HG03045 (cell line): ENCODE data around the gene TGOLN2.

ENCODE experiments used
- ATAC-seq: cut with Tn5 transposase; IDR thresholded peaks from one replicate; pipeline ENCODE4 v1.9.1; 2021; ENCODE audit warnings: mild to moderate bottlenecking, moderate library complexity; ENCODE audit not compliant: unreplicated experiment

The TGOLN2 gene

DNA sequence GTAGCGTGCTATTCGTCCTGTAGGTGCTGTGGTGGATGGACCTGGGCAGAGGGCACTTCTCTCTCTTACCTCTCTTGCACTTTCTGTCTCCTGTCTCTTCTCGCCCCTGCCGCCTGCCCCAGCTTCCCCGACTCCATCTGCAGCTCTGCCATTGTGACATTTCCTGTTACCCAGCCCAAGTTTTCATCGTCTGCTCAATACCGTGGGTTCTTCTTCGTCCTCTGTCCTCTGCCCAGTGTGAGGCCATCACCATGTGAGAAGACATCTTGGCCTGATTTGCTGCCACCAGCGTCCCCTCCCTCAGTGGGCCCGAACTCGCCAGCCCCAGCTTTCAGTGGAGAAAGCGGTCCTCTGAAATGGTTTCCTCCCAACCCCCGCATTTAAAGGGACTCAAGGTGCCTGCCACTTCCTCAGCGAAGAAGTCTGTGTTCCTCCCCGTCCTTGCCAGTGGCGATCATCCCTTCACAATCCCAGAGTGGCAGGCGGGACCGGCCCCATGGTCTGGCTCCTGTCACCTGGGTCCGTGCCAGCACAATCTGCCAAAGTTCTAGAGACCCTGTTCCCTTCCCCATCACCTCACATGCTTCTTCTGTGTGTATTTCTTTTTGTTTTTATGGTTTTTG, 18.0 kb downstream of the TGOLN2 start:
- ATAC-seq: no peak

DNA sequence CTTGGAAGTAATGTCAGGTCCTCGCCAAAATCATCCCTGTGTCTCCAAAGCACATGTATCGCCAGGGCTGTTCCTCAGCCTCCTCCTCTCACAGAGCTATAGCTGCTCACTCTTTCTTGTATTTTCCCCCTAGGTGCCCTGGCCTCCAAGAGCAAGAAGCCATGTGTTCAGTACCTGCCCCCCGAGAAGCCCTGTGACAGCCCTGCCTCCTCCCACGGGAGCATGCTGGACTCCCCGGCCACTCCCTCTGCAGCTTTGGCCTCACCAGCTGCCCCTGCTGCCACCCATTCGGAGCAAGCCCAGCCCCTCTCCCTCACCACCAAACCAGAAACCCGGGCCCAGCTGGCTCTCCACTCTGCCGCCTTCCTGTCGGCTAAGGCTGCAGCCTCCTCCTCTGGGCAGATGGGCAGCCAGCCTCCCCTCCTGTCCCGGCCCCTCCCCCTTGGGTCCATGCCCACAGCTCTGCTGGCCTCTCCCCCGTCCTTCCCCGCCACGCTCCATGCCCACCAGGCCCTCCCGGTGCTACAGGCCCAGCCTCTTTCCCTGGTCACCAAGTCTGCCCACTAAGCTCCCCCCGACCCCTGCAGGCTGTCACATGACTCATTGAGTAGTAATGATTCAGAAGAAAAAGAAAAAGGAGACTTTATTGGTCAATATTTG, 18.8 kb downstream of the TGOLN2 start:
- no peak for ATAC-seq

DNA sequence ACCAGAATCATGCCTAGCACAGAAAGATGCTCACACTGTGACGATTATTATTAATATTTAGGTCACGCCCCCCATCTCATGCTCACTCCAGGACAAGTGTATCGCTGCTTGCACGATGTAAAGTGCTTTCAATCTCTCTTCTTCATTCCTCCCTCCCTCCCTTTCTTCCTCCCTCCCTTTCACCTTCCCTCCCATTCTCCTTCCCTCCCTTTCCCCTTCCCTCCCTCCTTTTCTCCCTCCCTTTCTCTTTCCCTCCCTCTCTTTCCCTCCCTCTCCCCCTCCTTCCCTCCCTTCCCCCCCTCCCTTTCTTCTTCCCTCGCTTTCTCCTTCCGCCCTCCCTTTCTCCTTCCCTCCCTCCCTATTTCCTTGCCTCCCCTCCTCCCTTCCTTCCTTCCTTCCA, 19.6 kb downstream of the TGOLN2 start:
- no peak for ATAC-seq

DNA sequence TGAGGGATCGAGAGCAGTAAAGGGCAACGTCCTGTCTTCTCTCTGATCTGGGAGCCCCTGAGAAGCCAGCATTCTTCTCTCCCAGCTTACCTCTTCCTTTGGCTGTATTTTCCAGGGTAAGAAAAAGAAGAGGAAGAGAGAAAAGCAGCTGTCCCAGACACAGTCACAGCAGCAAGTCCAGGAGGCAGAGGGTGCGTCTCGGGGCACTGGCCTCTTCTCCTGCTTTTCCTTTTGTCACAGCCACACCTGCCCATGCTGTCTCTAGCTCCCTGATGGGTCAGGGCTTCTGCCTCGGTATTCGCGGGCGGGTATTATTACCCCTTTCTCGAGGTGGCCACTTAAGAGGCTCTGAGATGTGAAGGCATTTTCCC, 20.3 kb downstream of the TGOLN2 start:
- no peak for ATAC-seq

DNA sequence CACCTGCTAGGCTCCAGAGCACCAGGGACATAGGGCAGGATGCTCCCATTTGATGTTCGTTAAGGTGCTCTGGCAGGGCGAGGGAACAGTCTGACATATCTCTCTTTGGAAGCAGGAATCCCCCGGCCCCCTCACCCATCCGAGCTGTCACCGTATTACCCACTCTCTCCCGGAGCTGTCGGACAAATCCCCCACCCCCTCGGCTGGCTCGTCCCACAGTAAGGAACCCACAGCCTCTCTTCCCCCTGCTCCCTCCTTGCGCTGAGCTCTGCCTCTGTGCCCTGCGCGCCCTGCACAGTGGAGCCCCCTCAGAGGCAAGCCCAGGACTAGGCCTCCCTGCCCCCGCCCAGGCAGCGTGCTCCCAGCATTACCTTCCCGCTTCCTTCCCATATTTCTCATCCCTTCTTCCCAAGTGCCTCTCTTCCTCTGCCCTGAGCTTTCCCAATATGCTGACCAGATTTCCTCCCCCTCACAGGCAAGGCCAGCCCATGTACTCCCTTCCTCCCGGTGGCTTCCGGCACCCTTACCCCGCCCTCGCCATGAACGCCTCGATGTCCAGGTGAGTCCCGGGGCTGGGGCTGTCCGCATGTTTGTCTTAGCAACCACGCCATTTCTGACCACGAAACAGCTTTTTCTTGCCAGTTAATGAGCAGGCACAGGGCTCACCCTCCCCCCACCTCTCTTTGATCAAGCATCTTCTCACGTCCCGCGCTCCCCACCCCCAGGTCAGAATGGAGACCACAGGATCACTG, 23.8 kb downstream of the TGOLN2 start:
- no peak for ATAC-seq

DNA sequence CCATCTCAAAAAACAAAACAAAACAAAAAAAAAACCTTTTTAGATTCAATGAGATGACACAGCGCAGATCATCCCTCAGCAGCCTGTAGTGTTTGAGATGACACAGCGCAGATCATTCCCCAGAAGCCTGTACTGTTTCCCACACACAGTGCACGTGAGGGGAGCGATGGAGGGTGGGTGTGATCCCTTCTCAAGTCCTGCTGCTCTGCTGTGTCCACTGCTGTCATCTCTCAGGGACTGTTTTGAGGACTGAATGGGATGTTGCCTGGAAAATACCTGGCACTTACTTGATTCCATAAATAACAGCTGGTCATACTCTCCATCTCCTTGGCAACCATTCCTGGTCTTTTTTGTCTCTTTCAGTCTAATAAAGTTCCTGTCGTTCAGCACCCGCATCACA, 25.7 kb downstream of the TGOLN2 start:
- no peak for ATAC-seq

DNA sequence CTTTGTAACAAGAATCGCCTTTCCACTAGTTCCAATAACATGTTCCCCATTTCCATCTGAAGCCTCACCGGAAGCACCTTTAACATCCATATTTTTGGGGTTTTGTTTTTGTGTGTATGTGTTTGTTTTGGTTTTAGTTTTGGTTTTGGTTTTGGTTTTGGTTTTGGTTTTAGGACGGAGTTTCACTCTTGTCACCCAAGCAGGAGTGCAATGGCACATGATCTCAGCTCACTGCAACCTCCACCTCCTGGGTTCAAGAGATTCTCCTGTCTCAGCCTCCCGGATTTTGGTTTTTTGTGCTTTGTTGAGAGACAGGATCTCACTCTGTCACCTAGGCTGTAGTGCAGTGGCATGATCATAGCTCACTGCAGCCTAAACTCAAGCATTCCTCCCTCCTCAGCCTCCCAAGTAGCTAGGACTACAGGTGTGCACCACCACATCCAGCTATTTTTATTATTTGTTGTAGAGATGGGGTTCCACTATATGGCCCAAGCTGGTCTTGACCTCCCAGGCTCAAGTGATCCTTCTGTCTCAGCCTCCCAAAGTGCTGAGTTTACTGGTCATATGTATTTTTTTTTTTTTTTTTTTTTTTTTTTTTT, 36.3 kb downstream of the TGOLN2 start:
- ATAC-seq: no peak

DNA sequence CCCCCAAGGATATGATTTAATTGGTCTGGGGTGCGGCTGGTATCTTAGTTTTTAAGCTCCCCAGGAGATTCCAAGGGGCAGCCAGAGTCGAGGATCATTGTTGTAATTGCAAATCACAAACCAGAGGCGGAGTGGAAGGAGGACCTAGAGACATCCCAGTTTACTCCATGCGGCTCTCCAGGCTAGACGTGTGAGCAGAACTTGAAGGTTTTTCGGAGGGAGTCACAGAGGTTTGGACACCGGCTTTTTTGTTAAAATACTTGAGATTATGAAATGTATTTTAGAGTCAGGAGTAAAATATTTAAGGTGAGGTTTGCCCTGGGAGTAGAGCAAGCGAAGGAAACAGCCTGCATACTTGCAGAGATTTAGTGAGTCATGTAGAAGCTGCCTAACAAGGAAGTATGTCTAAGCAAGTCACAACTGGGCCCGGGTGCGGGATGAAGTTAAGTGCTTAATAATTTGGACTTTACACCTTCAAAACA, 39.5 kb downstream of the TGOLN2 start:
- no peak for ATAC-seq

DNA sequence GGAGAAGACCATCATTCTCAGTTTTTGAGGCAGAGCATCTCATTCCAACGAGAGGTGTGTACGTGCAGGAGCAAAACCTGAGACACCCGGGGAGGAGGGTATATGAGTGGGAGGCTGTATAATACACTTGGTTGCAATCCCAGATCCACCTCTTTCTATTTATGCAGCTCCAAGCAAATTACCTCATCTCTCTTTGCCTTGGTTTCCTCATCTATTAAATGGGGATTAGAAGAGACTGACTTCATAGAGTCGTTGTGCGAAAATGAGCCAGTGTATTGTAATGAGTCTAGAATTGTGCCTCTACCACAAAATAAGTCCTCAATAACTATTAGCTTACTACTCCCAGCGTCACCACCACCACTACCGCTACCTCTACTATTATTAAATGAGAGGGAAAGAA, 40.1 kb downstream of the TGOLN2 start:
- ATAC-seq: no peak

DNA sequence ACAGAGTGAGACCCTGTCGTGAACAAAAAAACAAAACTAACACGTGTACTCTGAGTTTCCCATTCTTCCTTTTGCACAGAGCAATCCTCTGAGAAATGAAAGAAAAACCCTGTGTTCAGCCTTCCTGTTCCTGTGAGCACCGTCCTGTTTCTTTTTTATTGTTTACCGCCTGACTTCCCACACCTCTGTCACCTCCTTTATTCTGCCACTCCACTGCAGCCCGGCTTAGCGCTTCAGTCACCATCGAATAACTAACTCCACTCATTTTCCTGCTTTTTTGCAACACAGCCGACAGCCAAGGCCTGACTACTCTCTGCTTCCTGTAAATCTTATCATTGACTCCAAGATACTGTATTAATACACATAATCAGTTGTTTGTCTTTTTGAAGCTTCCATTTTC, 40.9 kb downstream of the TGOLN2 start:
- no peak for ATAC-seq

DNA sequence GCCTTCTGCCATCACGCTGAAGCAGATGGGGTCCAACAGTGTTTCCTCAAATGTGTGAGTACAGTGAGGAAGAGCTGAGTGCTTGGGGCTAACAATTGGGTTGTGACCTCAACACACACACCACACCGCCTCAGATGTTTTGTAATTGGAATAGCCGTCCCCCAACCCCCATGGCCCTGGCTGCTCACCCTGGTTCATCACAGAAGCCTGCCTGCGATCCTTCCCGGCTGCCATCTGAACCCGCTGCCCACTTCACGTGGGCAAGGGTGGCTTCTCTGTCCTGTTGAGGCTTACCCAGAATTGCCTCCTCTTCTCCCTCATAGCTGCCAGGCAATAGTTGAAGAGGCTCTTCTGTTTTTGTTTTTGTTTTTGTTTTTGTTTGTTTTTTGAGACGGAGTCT, 44.1 kb downstream of the TGOLN2 start:
- ATAC-seq: no peak

DNA sequence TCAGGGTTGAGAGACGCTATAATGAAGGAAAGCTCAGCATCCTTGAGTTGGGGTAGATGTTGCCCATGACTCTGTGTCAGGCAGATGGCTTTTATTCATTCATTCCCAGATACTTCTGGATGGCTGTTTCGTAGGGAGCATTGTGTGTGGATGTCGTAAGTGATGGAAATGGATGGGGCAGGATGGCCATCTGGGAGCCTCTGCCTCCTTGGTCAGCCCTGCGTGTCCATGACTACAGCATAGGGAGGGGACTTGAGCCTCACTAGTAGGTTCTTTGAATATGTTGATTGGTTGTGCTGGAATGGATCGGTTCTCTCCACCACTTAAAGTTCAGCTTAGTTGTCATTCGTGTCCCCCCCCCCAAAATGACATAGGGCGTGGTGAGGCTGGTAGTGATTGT, 44.9 kb downstream of the TGOLN2 start:
- ATAC-seq: no peak

DNA sequence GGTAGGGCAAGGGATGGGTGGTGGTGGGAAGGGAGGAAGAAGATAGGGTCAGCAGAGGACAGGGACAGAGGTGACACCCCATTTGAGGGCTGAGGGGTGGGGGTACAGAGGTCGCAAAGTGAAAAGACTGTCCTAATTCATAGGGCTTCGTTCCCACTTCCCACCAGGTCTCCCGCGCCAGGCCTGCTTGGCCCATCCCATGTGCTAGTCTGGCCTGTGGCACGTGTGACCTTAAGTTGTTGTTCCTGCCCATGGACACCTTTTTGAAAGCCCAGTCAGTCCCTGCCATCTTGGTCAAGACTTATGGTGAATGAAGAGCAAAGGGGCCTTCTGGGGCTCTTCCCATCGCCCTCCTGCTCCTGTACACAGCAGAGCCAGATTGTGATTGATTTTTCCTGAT, 46.2 kb downstream of the TGOLN2 start:
- ATAC-seq: no peak

DNA sequence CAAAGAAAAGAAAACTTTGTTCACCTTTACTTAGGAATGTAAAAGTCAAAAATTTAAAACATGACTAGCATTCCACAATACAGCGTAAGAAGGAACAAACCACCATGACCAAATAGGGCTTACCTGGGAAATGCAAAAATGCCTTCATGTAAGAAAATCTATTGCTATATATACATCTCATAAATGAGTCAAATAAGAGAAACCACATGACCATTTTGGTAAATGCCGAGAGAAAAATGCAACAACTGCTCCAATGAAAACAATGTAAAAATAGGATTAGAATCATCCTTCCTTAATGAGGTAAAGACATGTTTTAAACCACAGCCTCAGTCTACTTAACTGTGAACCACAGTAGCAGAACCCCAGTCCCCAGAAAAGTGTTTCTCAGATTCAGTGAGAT, 49.4 kb downstream of the TGOLN2 start:
- no peak for ATAC-seq

DNA sequence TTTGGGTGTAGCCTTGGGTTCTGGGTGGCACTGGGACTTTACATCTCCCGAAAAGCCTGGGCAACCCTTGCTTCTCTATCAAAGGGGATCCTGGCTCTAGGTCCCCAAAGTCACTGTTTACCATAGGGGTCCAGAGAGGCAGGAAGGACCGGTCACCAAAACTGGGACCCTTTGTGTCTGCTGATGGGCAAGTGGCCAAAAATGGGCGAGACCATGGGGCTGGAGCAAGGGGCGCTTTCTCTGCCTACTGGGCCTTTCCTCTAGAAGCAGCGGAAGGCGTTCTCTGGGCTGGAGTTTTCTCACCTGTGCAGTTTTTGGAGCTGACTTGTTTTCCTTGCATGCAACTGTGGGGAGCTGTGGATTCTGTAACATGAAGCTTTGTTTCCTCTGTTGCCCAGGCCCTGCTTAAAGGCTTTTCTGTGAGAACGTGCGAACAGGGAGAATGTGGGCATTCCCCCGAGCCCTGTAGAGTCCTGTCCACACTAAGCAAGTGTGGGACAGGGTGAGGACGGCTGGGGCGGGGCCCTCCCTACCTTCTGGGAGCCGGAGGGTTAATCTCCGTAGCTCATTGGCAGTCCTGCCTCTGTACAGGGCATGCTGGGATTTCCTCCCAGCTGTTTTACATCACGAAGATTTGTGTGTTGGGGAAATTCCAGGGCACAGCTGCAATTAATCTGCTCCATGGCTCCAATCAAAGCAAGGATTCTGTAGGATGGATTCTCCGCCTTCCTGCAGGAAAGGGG, 50.2 kb downstream of the TGOLN2 start:
- ATAC-seq: no peak

DNA sequence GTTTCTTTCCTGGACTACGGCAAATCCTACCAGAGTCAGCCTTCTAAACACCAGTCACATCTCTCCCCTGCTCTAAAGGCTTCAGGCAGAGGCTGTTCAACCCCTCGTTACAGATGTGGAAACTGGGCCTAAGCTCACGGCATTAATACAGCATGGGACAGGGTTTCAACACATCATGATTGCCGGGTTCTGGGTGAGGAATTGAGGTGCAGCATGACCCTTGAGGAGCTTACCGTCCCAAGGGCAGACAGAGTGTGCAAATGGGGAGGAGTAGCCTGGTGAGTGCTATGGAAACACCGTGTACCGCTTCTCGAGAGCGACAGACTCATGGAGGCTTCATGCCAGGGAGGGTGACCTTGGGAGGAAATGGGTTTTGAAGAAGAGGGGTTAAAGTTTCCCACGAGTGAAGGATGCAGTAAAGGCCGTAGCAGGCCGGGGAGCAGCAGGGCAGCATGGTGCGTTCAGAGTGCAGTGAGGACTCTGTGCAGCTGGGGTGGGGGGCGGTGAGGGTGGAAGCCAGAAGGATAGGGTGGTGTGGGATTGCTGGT, 51.1 kb downstream of the TGOLN2 start:
- no peak for ATAC-seq

DNA sequence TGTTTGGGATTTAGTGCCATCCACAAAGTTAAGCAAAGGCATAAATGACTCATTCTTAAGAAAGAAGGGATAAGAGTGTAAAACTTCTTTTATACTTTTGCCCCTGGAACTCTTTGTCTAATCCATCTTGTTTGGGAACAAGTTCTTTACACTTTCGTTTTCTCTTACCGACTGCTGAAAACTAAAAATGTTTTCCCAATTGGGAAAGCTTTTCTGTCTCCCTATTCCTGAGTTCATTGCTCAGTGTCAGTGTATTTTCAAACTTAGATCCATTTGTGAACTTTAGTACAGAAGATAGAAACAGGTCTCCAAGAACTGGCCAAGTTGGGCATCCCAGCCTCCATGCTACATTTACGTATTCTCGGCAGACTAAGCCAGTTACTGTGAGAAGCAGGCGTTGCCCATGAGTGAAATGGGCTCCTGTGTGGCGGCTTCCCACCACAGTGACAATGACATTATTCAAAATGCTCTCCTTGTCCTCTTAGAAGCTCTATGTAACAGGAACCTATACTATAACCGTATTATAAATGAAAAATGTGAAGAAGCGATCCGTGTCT, 51.7 kb downstream of the TGOLN2 start:
- ATAC-seq: no peak

DNA sequence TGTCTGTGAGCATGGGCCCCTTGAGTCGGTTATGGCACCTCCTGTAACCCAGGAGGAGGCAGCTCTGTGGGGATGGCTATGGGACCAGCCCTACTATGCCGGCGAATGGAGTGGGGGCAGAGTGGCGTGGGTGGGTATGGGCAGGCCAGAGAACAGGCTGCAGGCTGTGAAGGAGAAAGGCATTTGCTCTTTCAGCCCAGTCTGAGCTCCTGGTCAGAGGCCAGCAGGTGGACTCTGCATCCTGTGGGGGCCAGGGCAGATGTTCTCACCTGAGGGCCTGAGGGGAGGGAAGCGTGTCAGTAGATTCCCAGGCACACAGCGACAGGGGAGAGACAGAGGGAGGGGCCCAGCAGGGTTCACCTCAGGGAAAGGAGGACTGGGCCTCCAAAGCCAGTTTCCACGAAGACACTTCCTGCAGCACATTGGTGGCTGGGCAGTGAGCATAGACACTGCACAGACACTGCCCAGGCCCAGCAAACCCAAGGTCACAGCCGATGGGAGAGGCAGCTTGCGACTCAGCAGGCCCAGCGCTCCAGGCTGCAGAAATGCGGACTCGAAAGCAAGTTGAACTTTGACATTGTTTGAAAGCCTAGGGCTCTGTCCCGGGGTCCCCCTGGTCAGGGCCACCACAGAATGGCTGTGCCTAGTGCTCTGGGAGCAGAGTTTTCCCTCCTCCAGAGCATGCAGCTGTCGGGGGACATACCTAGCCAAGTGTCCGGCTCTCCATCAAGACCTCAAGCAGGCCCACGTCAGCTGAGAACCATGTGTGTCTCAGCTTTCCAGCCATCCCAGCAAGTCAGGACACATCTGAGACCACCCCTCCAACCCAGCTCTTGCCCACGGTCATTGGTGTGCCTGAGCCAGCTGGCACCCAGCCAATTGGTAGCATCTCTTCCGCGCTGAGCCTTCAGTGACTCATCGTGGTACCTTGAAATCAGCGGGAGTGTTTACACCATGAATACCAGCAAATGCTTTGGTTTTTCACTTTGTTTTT, 53.8 kb downstream of the TGOLN2 start:
- ATAC-seq: no peak

DNA sequence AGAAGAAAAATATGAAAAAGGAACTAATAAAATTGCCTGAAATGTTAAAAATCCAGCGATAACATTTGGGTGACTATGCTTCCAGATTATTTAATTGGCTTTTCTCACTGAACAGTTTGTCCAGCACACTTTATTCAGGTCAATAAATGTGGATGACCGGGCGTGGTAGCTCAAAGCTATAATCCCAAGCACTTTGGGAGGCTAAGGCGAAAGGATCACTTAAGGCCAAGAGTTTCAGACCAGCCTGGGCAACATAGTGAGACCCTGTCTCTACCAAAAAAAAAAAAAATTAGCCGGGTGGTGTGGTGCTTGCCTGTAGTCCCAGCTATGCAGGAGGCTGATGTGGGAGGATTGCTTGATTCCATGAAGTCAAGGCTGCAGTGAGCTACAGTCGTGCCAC, 55.4 kb downstream of the TGOLN2 start:
- no peak for ATAC-seq
